GM12878 (cell line): ENCODE results near the gene WDR31. TPM values are rescaled to one million over a fixed set of nuclear protein-coding genes. Genes with fewer than 3 reads are reported as not detected.

ENCODE experiments used
- ATAC-seq: fragments of 200-7000 bp; cut with Tn5 transposase; 3 replicates; pipeline ENCODE4 v1.9.1; 2020; ENCODE audit warnings: mild to moderate bottlenecking, moderate library complexity
- BruUV-seq: library from RNA; stranded (reverse); fragments of 400-500 nt; replicated peaks from 2 replicates; lab custom pipeline; 2021; lab: Mats Ljungman, UMichigan
- CTCF ChIA-PET: fragments of 300-600 bp; sonication (Branson Sonifier 250); formaldehyde crosslinking; extraction: SDS; loops from one replicate; lab custom pipeline; 2021; ENCODE audit warnings: inconsistent platforms; lab: Yijun Ruan, JAX
- POLR2A ChIA-PET: fragments of 350-600 bp; formaldehyde crosslinking; extraction: SDS; loops from one replicate; lab custom pipeline; 2021; ENCODE audit warnings: inconsistent platforms; lab: Charles Lee
- RAD21 ChIA-PET: fragments of 300-600 bp; sonication (Branson Sonifier 250); formaldehyde crosslinking; loops from one replicate; lab custom pipeline; 2023; ENCODE audit warnings: antibody characterized with exemption; ENCODE audit not compliant: unreplicated experiment; lab: Charles Lee
- SMC1A ChIA-PET: fragments of 300-600 bp; sonication (Branson Sonifier 250); formaldehyde crosslinking; loops from one replicate; lab custom pipeline; 2023; ENCODE audit not compliant: unreplicated experiment, uncharacterized antibody; lab: Charles Lee
- DNase-seq: peaks from one replicate; pipeline ENCODE4 v3.0.0-alpha.2; 2011; ENCODE audit warnings: low read depth, low spot score
- FAIRE-seq: peaks from 3 replicates; lab custom pipeline; 2011; peaks lifted over from hg19 to GRCh38; lab: Jason Lieb, UNC
- H2AFZ ChIP-seq: 2 replicates; pipeline ENCODE4 v1.6.0; 2011; ENCODE audit warnings: low read depth, low read length, control low read depth; ENCODE audit not compliant: control insufficient read depth
- H3K27ac ChIP-seq: 2 replicates; pipeline ENCODE4 v1.5.1; 2011; ENCODE audit warnings: control low read depth; ENCODE audit not compliant: control insufficient read depth, insufficient read depth
- H3K27me3 ChIP-seq, 2 experiments: replicated peaks in 1 of 2; 2 replicates each; pipeline versions ENCODE4 v1.6.0 to v1.6.1; 2011; ENCODE audit warnings: low read length in 1 of 2; ENCODE audit not compliant: control insufficient read depth in 2 of 2, insufficient read depth in 2 of 2
- H3K36me3 ChIP-seq, 2 experiments: 2 replicates each; pipeline ENCODE4 v1.5.1; 2011; ENCODE audit warnings: low read length in 1 of 2; ENCODE audit not compliant: control insufficient read depth in 2 of 2, insufficient read depth in 2 of 2
- H3K4me1 ChIP-seq: 2 replicates; pipeline ENCODE4 v1.6.1; 2011; ENCODE audit warnings: mild to moderate bottlenecking, low read length, moderate library complexity, mixed read lengths; ENCODE audit not compliant: control insufficient read depth, insufficient read depth
- H3K4me2 ChIP-seq: 2 replicates; pipeline ENCODE4 v1.6.0; 2011; ENCODE audit warnings: control low read depth; ENCODE audit not compliant: control insufficient read depth, insufficient read depth
- H3K4me3 ChIP-seq: fragments of 200-600 bp; sonication (generic); 2 replicates; pipeline ENCODE4 v1.5.1; 2016
- H3K79me2 ChIP-seq: 2 replicates; pipeline ENCODE4 v1.6.0; 2011; ENCODE audit warnings: low read length; ENCODE audit not compliant: control insufficient read depth, insufficient read depth
- H3K9ac ChIP-seq: 2 replicates; pipeline ENCODE4 v1.8.0; 2011; ENCODE audit warnings: low read length, control low read depth, mixed read lengths; ENCODE audit not compliant: control insufficient read depth, insufficient read depth
- H3K9me3 ChIP-seq: replicated peaks from 3 replicates; pipeline ENCODE4 v1.5.1; 2011; ENCODE audit warnings: mild to moderate bottlenecking, low read length; ENCODE audit not compliant: control insufficient read depth, insufficient read depth
- H4K20me1 ChIP-seq: 2 replicates; pipeline ENCODE4 v1.6.0; 2011; ENCODE audit not compliant: control insufficient read depth, insufficient read depth
- IRF3 ChIP-seq: fragments of 450-650 bp; IDR thresholded peaks from 2 replicates; pipeline ENCODE4 v1.6.1; 2014; ENCODE audit warnings: mild to moderate bottlenecking
- MLLT1 ChIP-seq: fragments of 450-650 bp; IDR thresholded peaks from 2 replicates; pipeline ENCODE4 v1.6.1; 2016; ENCODE audit warnings: mild to moderate bottlenecking
- WGBS: methylation state at CpG from one replicate; pipeline ENCODE4 v1.1.6; 2016; ENCODE audit warnings: low lambda C conversion rate; ENCODE audit not compliant: insufficient replicate concordance, insufficient coverage; ENCODE audit errors: missing lambda C conversion rate; 5-methylcytosine and 5-hydroxymethylcytosine counted together
- in situ Hi-C: fragments of 300-500 bp; cut with MboI; formaldehyde crosslinking; loops from 9 replicates; pipeline ENCODE4 v1.14.3; 2018; ENCODE audit warnings: mixed read lengths
- intact Hi-C: fragments of 100-400 bp; cut with micrococcal nuclease; formaldehyde crosslinking; loops from one replicate; pipeline ENCODE4 v1.14.2; 2022; ENCODE audit not compliant: unreplicated experiment
- polyA plus RNA-seq, 11 experiments: library from polyadenylated mRNA; depleted of rRNA in 4 of 11; unstranded in 6 of 11; stranded (reverse) in 5 of 11; fragments of >200 nt; fragmentation: Nextera tagmentation in 4 of 11; fragmentation: Illumina TruSeq in 1 of 11; extraction: Ambion mirVana in 4 of 11; extraction: Trizol in 1 of 11; gene quantifications; 1 replicate in 1 of 11; 2 replicates in 10 of 11; pipeline versions ENCODE4 v1.2.1 to v1.2.3, GENCODE V29; 2011 to 2016; ENCODE audit warnings: inconsistent platforms in 2 of 11, missing spikeins in 2 of 11, low read depth in 1 of 11
- total RNA-seq, 4 experiments: library from RNA; depleted of rRNA in 3 of 4; stranded (reverse); fragments of >200 nt in 3 of 4; fragmentation: Illumina TruSeq in 1 of 4; extraction: Trizol in 1 of 4; gene quantifications; 2 replicates each; pipeline versions ENCODE4 v1.2.1 to v1.2.3, GENCODE V29; 2013 to 2021

The WDR31 gene
- total and polyA plus RNA-seq, 10 of the 15 experiments (the other 5 are each of a cell fraction or from before 2014, with no cell fraction given) = 0.26 to 1.7 (median 0.79) TPM

- SMC1A ChIA-PET = no interaction called here
Measured at GRCh38 chr9:113343732-113344231, 3.7 kb upstream of the WDR31 start.

More at GRCh38 chr9:113343732-113344231, 3.7 kb upstream of the WDR31 start:
- no peak overlapping the region for H3K4me2 ChIP-seq
- H3K27ac ChIP-seq = no peak overlapping the region
- CTCF ChIA-PET = interaction anchor here (1.7 kb wide), 1 partner anchor 314 kb away, joined by 4 read pairs; no protein-coding TSS in a partner anchor
- no peaks in the 10 kb centered on the region for H3K36me3 ChIP-seq
- DNase-seq (no peak), ATAC-seq (no peak), FAIRE-seq (no peak)
- RAD21 ChIA-PET = no interaction called here
- WGBS = 0% methylated on average over 1 of the region's 1 CpG
- no peaks in the 10 kb centered on the region for H3K9me3 ChIP-seq
- no peaks in the 10 kb centered on the region for H4K20me1 ChIP-seq
- no TSS peak for BruUV-seq
- in situ Hi-C loops = no loop called here
- intact Hi-C loops = loop anchor here (5.0 kb wide), 1 partner anchor 66 kb away; the partner anchor contains the start of genes CDC26 and PRPF4
- H2AFZ ChIP-seq = no peak overlapping the region
- H3K79me2 ChIP-seq = no peaks in the 10 kb centered on the region
- H3K4me3 ChIP-seq = no peak overlapping the region
- POLR2A ChIA-PET = no interaction called here
- H3K4me1 ChIP-seq = no peaks in the 10 kb centered on the region
- H3K27me3 ChIP-seq = no peaks in the 10 kb centered on the region
- 0 out of 2 replicates have a peak, but pooled peaks have one; percentile 17 for TF ChIP-seq MLLT1
- no peak for TF ChIP-seq IRF3
- TF ChIP-seq, all 136 proteins: peak for 1
- H3K9ac ChIP-seq = no peak overlapping the region
